ENCODE data around the gene CCDC73.

- TF ChIP-seq CTCF (IDR thresholded peaks at IDR 0.05) (no peak), POLR2A (IDR thresholded peaks at IDR 0.05) (no peak), POLR2AphosphoS5 (IDR thresholded peaks at IDR 0.05) (no peak), EP300 (IDR thresholded peaks at IDR 0.05) (no peak)
These were observed 72.2 kb downstream of the CCDC73 start for GRCh38 chr11:32722255-32722654.

Data from upper lobe of left lung (tissue), 4 donors.